NCI-H1930 (cell line): ENCODE data around the gene SLC8B1.

Source experiments
- DNase-seq, 2 experiments: peaks; one replicate each; lab custom pipeline; 2025; lab: John Stamatoyannopoulos, UW

The SLC8B1 gene

DNA sequence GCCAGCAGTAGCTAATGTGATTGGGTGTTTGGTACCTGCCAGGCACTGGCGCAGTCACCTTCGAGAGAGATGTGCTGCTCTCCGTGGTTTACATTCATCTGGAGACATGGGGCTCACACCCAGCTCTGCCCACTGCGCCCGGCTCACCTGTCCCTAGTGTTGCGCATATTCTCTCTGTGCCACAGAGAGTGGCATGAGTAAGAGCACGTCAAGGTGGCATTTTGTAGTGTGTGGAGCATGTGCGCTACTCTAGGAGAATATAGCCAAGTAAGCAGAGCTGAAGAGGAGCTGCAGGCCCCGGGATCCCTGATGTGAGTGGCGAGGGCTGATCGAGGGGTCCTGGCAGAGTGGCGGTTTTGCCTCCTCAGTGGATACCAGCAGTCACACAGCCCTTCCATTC is 66.8 kb downstream of the SLC8B1 start:
- no peak for DNase-seq

- DNase-seq: no peak
Observed at GRCh38 chr12:113267621-113268020, 67.3 kb downstream of the SLC8B1 start.

GRCh38 chr12:113266106-113266895 is 68.6 kb downstream of the SLC8B1 start:
- DNase-seq: no peak

DNA sequence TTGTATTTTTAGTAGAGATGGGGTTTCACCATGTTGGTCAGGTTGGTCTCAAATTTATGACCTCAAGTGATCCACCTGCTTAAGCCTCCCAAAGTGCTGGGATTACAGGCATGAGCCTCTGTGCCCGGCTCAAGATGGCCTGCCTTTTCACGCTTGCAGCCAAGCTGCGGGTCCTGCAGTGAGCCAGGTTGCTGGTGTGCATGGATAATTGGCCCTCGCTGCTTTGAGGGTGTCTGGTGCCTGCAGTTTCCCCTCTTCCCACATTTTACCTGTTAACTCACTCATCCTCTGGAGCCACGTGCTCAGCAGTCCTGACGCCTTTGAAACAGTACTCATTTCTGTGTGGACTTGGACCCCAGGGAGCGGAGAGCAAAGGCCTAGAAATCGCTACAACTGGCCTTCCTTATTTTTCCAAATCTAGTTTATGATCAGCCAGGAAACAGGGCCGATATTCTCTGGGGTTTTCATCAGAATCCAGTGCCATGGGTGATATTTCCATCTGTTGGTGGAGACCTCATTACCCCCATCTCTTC is 71.4 kb downstream of the SLC8B1 start:
- DNase-seq: no peak

DNA sequence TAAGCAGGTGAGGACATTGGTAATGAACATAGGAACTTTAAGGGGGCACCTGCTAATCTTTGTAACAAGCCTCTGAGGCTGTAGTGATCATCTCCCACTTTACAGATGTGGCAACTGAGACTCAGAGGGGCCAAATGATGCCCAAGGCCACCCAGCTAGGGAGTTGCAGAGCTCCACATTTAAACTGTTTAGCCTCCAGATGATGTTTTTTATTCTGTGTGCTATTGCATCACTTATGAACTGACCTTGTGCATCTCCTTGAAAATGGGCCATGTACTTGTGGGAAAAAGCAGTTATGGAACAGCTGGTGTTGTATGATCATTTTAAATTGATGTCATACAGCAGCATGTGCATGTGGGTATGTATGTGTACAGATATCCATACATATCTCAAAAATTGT is 72.2 kb downstream of the SLC8B1 start:
- no peak for DNase-seq

GRCh38 chr12:113261847-113262470 is 73.0 kb downstream of the SLC8B1 start:
- no peak for DNase-seq

DNA sequence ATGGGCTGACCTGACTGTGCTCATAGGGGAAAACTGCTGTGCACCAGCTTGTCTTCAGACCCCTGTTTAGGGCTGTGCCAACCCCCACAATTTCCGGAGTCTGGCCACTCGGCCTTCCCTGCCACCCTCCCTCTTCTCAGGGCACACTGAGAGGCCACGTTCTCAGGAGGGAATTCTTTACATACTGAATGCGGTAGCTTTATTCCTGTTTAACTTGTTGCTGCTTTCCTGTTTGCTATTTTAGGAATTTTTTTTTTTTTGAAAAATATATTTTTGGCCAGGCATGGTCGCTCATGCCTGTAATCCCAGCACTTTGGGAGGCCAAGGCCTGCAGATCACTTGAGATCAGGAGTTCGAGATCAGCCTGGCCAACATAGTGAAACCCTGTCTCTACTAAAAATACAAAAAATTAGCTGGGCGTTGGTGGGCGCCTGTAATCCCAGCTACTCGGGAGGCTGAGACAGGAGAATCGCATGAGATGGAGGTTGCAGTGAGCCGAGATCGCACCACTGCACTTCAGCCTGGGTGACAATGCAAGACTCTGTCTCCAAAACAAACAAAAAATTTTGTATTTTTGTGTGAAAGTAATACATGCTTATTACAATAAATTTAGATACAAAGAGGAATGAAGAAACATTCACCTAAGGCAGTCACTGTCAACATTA is 74.1 kb downstream of the SLC8B1 start:
- no peak for DNase-seq

GRCh38 chr12:113260127-113260526 is 74.8 kb downstream of the SLC8B1 start:
- DNase-seq: no peak

DNA sequence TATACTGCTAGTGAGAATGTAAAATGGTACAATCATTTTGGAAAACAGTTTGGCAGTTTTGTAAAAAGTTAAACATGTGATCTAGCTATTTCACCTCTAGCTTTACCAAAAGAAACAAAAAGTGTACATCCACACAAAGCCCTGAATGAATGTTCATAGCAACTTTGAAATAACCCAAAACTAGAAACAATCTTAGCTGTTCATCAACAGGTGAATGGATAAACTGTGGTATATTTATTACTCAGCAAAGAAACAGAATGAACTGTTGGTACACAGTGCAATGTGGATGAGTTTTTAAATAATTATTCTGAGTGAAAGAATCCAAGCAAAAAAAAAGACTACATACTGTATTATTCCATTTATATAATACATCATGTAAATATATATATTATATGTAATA is 77.3 kb downstream of the SLC8B1 start:
- no peak for DNase-seq

DNA sequence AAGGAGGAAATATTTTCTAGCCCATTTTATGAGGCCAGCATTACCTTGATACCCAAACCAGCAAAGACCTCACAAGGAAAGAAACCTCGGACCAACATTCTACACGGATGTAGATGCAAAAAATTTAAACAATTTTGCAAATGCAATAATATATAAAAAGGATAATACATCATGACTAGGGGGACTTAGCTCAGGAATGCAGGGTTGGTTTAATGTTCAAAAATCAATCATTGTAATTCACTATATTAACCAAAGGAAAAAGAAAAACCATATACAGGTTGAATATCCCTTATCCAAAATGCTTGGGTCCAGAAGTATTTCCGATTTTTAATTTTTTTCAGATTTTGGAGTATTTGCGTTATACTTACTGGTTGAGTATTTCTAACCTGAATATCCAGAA is 80.6 kb downstream of the SLC8B1 start:
- no peak for DNase-seq

- no peak for DNase-seq
Observed at GRCh38 chr12:113253532-113254285, 81.2 kb downstream of the SLC8B1 start.

DNA sequence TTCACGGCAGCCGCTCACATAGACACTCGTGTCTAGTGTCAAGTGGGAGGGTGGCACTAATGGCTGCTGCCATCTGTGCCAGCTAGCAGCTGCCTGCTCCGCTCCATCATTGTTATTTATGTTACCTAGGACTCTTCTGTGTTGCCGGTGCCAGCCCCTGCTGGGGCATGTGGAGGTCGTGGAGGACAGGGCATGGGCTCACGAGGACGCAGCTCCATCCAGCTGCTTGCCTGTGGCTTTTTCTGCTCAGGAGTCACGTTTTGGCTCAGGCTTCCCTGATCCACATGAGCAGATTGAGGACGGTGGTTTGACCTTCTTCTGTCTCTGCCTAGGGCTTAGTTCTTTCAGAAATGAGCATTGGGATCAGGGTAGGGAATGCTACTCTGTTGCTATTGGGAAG is 82.4 kb downstream of the SLC8B1 start:
- DNase-seq: no peak

DNA sequence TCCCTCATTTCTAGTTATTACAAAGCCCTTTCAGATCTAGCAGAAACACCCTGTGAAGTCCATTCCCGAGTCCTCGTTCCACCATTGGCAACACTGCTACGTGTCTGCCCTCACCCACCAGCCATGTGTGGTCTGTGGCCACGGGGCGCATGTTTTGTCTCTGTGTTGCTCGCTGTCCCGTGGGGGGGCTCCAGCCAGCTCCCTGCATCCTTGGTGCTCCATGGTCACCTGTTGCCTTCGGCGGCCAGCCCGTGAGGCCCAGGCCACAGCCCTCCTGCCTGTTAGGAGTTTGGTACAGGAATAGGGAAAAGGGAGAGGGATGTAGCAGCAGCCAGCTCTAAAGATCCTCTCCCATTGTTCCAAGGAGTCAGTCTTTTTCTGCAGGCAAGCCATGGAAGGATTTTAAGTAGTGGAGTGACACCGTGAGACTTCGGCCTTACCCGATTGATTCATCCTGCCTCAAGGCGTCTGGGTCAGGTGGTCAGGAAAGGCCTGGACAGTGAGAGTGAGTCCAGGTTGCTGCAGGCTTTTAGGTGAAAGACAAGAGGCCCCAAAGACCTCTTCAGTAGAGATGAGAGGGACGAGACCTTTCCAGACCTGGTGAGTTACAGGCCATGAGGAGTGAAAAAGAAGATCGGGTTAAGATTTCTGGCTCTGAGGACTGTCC is 83.4 kb downstream of the SLC8B1 start:
- DNase-seq: no peak

DNA sequence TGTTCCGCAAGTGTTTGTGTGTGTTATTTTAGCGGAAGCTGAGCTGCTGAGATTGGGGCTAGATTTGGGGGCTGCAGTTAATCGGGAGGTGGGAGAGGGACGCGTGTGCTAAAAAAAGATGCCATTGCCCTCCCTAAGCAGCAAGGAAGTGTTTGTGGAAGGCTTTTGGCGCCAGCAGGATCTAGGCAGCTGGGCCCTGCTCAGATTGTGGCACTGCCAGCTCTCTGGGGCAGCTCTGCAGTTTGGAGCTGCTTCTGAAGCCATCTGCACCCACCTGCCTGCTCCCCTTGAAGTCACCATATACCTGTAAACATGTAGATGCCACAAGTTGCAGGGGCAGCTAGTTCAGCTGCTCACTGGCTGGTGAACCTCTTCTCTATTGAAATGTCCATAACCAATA is 84.9 kb downstream of the SLC8B1 start:
- DNase-seq: no peak

GRCh38 chr12:113249546-113249945 is 85.4 kb downstream of the SLC8B1 start:
- DNase-seq: no peak

DNA sequence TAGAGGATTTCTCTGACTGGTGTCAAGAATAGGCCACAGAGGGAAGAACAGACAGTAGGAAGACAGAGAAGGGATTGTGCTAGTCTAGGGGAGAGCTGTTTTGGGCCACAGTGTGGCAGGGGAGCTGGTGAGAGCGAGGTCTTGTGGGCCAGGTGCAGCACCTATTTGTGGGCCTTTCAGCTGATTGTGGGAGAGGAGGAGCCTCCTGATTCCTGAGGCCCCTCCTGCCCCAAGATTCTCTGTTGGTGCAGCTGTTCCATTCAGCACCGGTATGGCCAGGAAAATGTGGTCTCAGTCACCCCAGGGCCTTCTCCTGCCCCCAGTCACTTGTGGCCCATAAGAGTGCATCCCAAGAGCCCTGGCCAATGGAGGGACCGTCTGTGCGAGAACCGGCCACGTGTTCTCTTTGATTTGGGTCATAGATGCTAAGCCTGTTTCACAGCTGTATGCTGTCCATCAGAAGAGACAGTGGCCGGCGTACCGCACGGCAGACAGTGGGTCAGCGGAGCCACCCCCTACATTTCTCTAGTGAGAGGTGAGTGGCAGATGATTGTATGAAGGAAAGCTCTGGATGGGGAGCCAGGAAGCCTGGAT is 86.0 kb downstream of the SLC8B1 start:
- no peak for DNase-seq
